AG09309 (cell line): Measurements from ENCODE around the gene SIX6.

Experiments
- DNase-seq: peaks from one replicate; pipeline ENCODE4 v3.0.0-alpha.2; 2010; ENCODE audit warnings: low read depth
- H3K4me3 ChIP-seq: 2 replicates; pipeline ENCODE4 v1.5.1; 2011; ENCODE audit warnings: mild to moderate bottlenecking, low read depth, low read length, moderate library complexity; ENCODE audit not compliant: control insufficient read depth
- TF ChIP-seq, protein P1 (sequence below): IDR thresholded peaks from 2 replicates; pipeline ENCODE4 v1.5.1; 2011; ENCODE audit warnings: mild to moderate bottlenecking, low read depth, low read length, inconsistent platforms; ENCODE audit not compliant: insufficient read depth, control insufficient read depth; ENCODE audit errors: missing control alignments

Gene SIX6

DNA sequence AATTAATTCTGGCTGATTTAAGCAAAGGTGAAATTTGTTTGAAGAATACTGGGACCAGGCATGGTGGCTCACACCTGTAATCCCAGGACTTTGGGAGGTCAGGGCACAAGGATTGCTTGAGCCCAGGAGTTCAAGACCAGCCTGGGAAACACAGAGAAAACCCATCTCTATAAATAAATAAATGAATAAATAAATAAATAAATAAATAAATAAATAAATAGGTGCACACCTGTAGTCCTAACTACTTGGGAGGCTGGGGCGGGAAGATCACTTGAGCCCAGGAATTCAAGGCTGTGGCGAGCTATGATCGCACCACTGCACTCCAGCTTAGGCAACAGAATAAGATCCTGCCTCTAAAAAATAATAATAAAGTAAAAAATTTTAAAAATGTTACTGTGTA, 18.7 kb upstream of the SIX6 start:
- TF ChIP-seq, protein P1, sequence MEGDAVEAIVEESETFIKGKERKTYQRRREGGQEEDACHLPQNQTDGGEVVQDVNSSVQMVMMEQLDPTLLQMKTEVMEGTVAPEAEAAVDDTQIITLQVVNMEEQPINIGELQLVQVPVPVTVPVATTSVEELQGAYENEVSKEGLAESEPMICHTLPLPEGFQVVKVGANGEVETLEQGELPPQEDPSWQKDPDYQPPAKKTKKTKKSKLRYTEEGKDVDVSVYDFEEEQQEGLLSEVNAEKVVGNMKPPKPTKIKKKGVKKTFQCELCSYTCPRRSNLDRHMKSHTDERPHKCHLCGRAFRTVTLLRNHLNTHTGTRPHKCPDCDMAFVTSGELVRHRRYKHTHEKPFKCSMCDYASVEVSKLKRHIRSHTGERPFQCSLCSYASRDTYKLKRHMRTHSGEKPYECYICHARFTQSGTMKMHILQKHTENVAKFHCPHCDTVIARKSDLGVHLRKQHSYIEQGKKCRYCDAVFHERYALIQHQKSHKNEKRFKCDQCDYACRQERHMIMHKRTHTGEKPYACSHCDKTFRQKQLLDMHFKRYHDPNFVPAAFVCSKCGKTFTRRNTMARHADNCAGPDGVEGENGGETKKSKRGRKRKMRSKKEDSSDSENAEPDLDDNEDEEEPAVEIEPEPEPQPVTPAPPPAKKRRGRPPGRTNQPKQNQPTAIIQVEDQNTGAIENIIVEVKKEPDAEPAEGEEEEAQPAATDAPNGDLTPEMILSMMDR, result no peak

DNA sequence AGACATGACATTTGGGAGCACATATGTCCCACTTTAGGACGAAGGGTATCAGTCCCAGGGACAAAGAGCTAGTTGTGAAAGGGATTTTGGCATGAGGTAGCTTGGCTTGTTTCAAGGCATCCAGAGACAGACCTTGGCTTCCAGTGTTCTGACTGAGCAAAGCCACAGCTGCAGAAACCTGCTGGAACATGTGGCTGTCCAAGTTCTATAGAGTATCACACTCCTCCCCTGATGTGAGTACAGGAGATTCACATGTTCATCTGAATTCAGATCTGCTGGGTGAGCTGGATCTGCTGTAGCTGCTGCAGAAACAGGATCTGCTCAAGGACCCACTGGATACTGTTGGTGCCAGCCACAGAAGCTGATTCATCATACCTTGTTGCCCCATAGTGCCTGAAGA, 13.0 kb upstream of the SIX6 start:
- DNase-seq, result no peak
- TF ChIP-seq, protein P1, result no peak
- H3K4me3 ChIP-seq, result no peak overlapping the region

More for the DNA sequence above, 18.7 kb upstream of the SIX6 start:
- H3K4me3 ChIP-seq, result no peak overlapping the region
- DNase-seq, result no peak

DNA sequence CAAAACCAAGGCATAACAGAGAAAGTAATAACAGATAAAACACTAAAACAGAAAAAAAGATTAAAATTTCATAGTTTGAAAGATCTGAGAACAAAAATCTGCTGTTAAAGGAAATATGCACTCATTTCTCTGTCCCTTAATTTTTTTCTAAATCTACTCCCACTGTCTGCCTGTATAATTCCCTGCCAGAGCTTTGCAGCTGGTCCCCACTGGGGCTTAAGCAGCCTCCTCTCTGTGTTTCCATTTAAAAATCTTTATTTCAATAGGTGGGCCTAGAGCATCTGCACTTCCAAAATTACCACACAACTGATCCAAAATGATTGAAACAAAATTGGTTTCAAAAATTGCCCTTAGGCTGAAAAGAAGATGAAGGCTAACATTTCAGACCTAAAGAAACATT, 6.4 kb upstream of the SIX6 start:
- TF ChIP-seq, protein P1, result no peak
- no peak for DNase-seq
- no peak overlapping the region for H3K4me3 ChIP-seq

DNA sequence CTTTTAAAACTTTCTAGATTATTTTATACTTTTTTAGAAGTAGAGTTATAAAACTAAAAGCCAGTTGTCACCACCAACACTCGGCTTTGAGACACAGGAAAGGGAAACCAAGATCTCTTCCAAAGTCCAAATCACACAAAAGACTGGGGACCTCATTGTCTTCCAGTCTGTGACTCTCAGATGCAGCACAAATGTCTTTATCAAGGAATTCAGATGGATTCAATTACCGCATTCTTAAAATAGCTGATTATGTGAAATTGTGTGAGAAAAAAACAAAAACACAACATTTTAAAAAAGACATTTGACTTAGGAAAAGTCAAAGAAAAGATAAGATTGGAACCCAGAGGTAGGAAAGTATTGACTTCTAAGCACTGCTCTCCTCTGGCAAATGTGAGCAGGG, 3.5 kb upstream of the SIX6 start:
- no peak overlapping the region for H3K4me3 ChIP-seq
- TF ChIP-seq, protein P1, result no peak
- DNase-seq, result no peak

DNA sequence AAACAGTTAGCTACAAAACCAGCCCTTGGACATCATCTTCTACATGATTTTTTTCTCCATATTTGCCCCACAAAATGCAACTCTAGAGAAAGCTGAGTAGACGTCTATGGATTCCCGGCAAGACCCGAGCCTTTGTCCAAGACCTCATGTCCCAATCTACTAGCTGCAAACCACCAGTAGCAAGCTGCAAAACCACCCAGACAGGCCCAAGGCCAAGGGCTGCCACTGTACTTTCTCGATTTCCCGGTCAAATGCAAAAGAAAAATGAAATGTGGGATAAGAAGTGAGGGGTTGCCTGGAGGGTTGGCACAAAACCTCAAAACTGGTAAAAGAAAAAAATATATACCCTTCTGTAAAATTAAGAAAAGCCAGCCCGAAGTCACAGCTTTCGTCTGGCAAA, 2.9 kb upstream of the SIX6 start:
- TF ChIP-seq, protein P1, result no peak
- H3K4me3 ChIP-seq, result no peak overlapping the region
- no peak for DNase-seq

DNA sequence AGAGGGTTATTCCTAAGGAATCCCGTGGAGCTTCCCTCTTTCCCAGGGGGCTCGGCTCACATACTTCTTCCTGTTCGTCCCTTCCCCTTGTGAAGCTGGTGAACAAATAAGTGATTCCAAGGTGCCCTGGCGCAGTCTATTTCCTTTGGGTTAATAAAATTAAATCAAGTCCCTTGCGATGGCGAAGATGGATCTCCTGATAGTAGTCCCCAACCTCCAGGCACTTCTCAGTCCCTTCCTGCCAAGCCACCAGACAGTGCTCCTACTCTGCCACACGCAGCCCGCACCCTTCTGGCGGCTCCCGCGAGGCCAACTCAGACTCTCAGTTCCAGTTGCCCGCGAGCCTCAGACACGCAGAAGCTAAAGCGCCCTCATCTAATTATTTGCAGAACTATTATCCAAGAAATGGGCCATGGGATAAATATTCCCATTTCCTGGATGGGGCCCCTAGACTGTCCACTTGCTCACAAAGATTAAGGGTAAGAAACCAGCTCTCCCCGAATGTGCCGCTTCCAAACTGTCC, 2.4 kb upstream of the SIX6 start:
- DNase-seq, result no peak
- TF ChIP-seq, protein P1, result no peak
- no peak overlapping the region for H3K4me3 ChIP-seq

DNA sequence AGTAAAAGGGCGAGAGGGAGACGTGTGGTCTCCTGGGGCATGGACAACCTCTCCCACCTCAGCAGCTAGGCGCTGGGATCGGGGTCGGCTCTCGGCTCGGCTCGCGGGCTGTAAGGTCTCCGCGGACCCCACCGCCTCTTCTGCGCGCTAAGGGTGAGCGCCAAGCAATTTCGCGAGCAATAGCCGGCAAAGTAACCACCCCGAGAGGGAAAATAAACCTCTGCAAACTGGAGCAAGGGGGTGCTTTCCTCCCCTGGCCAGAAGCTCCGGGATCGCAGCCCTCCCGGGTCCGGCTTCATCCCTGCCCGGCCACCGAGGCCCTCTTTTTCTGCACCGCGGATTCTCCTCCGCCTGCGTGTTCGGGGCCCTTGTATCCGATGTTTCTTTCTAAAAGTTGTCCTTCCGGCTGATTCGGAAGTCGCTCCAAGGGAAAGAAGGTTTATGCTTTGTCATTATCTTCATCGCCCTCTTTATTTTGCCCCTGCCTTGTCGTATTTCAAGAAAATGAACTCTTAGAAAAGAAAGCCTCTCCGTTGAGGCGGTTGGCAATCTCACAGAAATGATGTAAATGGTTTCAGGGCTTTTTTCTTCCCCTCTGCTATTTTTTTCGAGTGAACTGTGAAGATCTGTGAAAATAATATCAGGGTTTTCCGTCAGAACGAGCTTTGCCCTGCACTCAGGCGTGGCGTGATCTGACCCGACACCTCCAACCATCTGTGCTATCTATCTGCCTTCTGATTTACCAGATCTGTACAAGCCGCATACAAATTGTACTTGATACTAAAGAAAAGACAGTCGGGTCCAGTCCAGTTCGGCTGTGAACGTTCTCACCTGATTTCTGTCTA, 1.7 kb upstream of the SIX6 start:
- TF ChIP-seq, protein P1, result no peak
- no peak overlapping the region for H3K4me3 ChIP-seq
- DNase-seq, result no peak
